Neural cell (in vitro differentiated cells): ENCODE measurements around the gene ZBTB12.
"Not testable (repeated sequence)": the region's sequence is repeated elsewhere in the genome, so short reads cannot be mapped to it uniquely, and the experiment has no call there.

Experiments used
- CTCF ChIP-seq: fragments of 450-650 bp; IDR thresholded peaks from 2 replicates; pipeline ENCODE4 v1.5.1; 2014; ENCODE audit warnings: antibody characterized with exemption, mild to moderate bottlenecking, moderate library complexity; ENCODE audit not compliant: poor library complexity, severe bottlenecking
- MXI1 ChIP-seq: fragments of 450-650 bp; conservative IDR thresholded peaks from 2 replicates; pipeline ENCODE4 v1.6.1; 2014; ENCODE audit warnings: antibody characterized with exemption, mild to moderate bottlenecking; ENCODE audit not compliant: poor library complexity, severe bottlenecking
- POLR2AphosphoS5 ChIP-seq: IDR thresholded peaks from 2 replicates; pipeline ENCODE4 v1.6.1; 2012
- TAF1 ChIP-seq: IDR thresholded peaks from 2 replicates; pipeline ENCODE4 v1.6.1; 2012; ENCODE audit warnings: low read depth

GRCh38 chr6:31932137-31932536 lies 30.3 kb upstream of the ZBTB12 start:
- TF ChIP-seq CTCF, POLR2AphosphoS5, TAF1, MXI1: not testable (repeated sequence)
